PC-9 (cell line): Measurements from ENCODE around the gene PLA2G4D. TPM values are rescaled to one million over a fixed set of nuclear protein-coding genes. Genes with fewer than 3 reads are reported as not detected.

Source experiments
- BruUV-seq: library from RNA; stranded (reverse); fragments of 400-500 nt; replicated peaks from 2 replicates; lab custom pipeline; 2021; lab: Mats Ljungman, UMichigan
- CTCF ChIA-PET: fragments of 300-600 bp; sonication (Branson Sonifier 250); formaldehyde crosslinking; loops from one replicate; lab custom pipeline; 2022; ENCODE audit warnings: antibody characterized with exemption; lab: Charles Lee
- POLR2A ChIA-PET: fragments of 300-600 bp; sonication (Branson Sonifier 250); formaldehyde crosslinking; loops from one replicate; lab custom pipeline; 2022; ENCODE audit warnings: antibody characterized with exemption; ENCODE audit not compliant: unreplicated experiment; lab: Charles Lee
- DNase-seq, 2 experiments: peaks; one replicate each; pipeline versions ENCODE4 v3.0.0 to v3.0.0-alpha.2; 2015 to 2022; ENCODE audit warnings: mixed read lengths in 1 of 2
- H2AFZ ChIP-seq: fragments of 200-600 bp; sonication (generic); 2 replicates; pipeline ENCODE4 v1.8.1; 2017; ENCODE audit warnings: antibody characterized with exemption
- H3F3A ChIP-seq: fragments of 200-600 bp; sonication (generic); 2 replicates; pipeline ENCODE4 v1.8.1; 2017; ENCODE audit warnings: antibody characterized with exemption, mild to moderate bottlenecking, low read depth; ENCODE audit not compliant: insufficient read depth
- H3K27ac ChIP-seq: fragments of 200-600 bp; sonication (generic); 2 replicates; pipeline ENCODE4 v1.6.1; 2016; ENCODE audit warnings: mixed run types
- H3K27me3 ChIP-seq: fragments of 200-600 bp; sonication (generic); 2 replicates; pipeline ENCODE4 v1.6.1; 2016; ENCODE audit warnings: low read depth, mixed run types; ENCODE audit not compliant: insufficient read depth
- H3K36me3 ChIP-seq: fragments of 200-600 bp; sonication (generic); 2 replicates; pipeline ENCODE4 v1.6.1; 2016; ENCODE audit warnings: low read depth, mixed run types
- H3K4me1 ChIP-seq: fragments of 200-600 bp; sonication (generic); replicated peaks from 2 replicates; pipeline ENCODE4 v1.6.1; 2016; ENCODE audit warnings: mixed run types; ENCODE audit not compliant: insufficient read depth
- H3K4me2 ChIP-seq: fragments of 200-600 bp; sonication (generic); 2 replicates; pipeline ENCODE4 v1.6.1; 2017; ENCODE audit warnings: mixed run types
- H3K4me3 ChIP-seq: fragments of 200-600 bp; sonication (generic); 2 replicates; pipeline ENCODE4 v1.6.1; 2016; ENCODE audit warnings: mixed run types
- H3K79me2 ChIP-seq: fragments of 200-600 bp; sonication (generic); 2 replicates; pipeline ENCODE4 v1.6.1; 2017; ENCODE audit warnings: low read depth, mixed run types
- H3K9me2 ChIP-seq: fragments of 200-600 bp; sonication (generic); 2 replicates; pipeline ENCODE4 v1.8.1; 2017; ENCODE audit warnings: mild to moderate bottlenecking; ENCODE audit not compliant: insufficient read depth
- H3K9me3 ChIP-seq: fragments of 200-600 bp; sonication (generic); 2 replicates; pipeline ENCODE4 v1.8.1; 2016; ENCODE audit warnings: low read depth; ENCODE audit not compliant: insufficient read depth
- H4K20me1 ChIP-seq: fragments of 200-600 bp; sonication (generic); 2 replicates; pipeline ENCODE4 v1.8.1; 2017; ENCODE audit not compliant: insufficient read depth
- EZH2 ChIP-seq: fragments of 200-600 bp; sonication (generic); IDR thresholded peaks from 2 replicates; pipeline ENCODE4 v1.8.0; 2017; ENCODE audit warnings: antibody characterized with exemption, low read depth
- intact Hi-C: fragments of 100-400 bp; cut with micrococcal nuclease; formaldehyde crosslinking; loops from one replicate; pipeline ENCODE4 v1.10.0; 2022; ENCODE audit not compliant: unreplicated experiment
- total RNA-seq: library from RNA; stranded (reverse); gene quantifications from 2 replicates; pipeline ENCODE4 v1.2.3, GENCODE V29; 2021
- TF ChIP-seq, protein P1 (sequence below): fragments of 200-600 bp; sonication (generic); conservative IDR thresholded peaks from 2 replicates; pipeline ENCODE4 v1.6.1; 2017; ENCODE audit warnings: mixed run types, antibody characterized with exemption, mild to moderate bottlenecking, moderate library complexity

Gene PLA2G4D
- total RNA-seq, 1 experiment from 2014 or later: 0.90 TPM

DNA sequence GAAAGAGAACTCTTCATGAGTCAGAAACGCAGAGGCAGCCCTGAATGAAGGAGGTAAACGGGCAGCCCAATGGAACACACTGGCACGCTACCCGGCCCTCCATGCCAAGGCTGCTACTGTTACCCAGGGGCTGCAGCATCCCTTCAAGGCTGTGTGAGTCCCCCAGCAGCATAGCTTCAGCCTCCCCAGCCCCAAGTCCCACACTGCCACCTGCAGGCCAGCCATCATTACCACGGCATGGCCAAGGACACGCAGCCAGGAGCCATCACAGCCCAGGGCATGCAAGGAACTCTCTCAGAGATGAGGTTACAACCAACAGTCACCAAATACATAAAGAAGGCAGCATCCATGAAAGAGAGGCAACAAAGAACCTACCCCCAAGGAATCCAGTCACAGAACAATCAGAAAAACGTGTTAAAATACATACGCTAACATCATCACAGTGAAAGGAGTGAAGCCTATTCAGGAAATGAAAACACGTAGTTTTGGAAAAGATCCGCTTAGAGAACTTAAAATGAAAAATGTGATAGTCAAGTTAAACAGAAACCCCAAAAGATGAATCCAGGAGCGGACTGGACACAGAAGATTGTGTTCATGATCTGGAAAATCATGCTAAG, 39.6 kb upstream of the PLA2G4D start:
- no peak overlapping the region for H3K27ac ChIP-seq
- intact Hi-C loops: loop anchor here (1.0 to 10.0 kb wide), 6 partner anchors 52 to 1229 kb away; partner anchors contain the start of gene MAPKBP1
- TF ChIP-seq, protein P1, sequence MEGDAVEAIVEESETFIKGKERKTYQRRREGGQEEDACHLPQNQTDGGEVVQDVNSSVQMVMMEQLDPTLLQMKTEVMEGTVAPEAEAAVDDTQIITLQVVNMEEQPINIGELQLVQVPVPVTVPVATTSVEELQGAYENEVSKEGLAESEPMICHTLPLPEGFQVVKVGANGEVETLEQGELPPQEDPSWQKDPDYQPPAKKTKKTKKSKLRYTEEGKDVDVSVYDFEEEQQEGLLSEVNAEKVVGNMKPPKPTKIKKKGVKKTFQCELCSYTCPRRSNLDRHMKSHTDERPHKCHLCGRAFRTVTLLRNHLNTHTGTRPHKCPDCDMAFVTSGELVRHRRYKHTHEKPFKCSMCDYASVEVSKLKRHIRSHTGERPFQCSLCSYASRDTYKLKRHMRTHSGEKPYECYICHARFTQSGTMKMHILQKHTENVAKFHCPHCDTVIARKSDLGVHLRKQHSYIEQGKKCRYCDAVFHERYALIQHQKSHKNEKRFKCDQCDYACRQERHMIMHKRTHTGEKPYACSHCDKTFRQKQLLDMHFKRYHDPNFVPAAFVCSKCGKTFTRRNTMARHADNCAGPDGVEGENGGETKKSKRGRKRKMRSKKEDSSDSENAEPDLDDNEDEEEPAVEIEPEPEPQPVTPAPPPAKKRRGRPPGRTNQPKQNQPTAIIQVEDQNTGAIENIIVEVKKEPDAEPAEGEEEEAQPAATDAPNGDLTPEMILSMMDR: peak; percentile 75
- TF ChIP-seq EZH2: no peak
- POLR2A ChIA-PET: no interaction called here
- no peak overlapping the region for H2AFZ ChIP-seq
- H3K4me1 ChIP-seq: 0 out of 2 replicates have a peak, but pooled peaks cover 7% of the 10 kb centered on the region
- no peaks in the 10 kb centered on the region for H3K36me3 ChIP-seq
- H3K4me2 ChIP-seq: no peak overlapping the region
- no peaks in the 10 kb centered on the region for H3K27me3 ChIP-seq
- no peak overlapping the region for H3K4me3 ChIP-seq
- CTCF ChIA-PET: interaction anchor here (0.6 to 1.3 kb wide), 4 partner anchors 50 to 110 kb away, joined by 3 to 12 read pairs (median 4); no protein-coding TSS in a partner anchor
- H3F3A ChIP-seq: 0 out of 2 replicates have a peak, but pooled peaks cover 6% of the 10 kb centered on the region
- DNase-seq: peak in 1 of 2 experiments; percentile 66
- no peaks in the 10 kb centered on the region for H3K9me3 ChIP-seq
- no peaks in the 10 kb centered on the region for H3K9me2 ChIP-seq
- H4K20me1 ChIP-seq: no peaks in the 10 kb centered on the region
- no TSS peak for BruUV-seq
- no peaks in the 10 kb centered on the region for H3K79me2 ChIP-seq

DNA sequence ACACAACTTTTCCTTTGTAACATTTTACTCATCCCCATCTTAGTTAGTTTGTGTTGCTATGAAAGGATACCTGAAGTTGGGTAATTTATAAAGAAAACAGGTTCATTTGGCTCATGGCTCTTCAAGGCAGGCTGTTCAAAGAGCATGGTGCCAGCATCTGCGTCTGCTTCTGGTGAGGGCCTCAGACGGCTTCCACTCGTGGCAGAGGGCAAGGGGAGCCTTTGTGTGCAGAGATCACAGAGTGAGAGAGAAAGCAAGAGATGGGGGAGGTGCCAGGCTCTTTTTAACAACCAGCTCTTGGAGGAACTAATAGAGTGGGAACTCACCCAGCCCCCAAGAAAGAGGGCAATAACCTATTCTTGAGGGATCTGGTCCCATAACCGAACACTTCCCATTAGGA, 39.0 kb upstream of the PLA2G4D start:
- H3K9me2 ChIP-seq: no peaks in the 10 kb centered on the region
- H3K79me2 ChIP-seq: no peaks in the 10 kb centered on the region
- no TSS peak for BruUV-seq
- no peaks in the 10 kb centered on the region for H3K27me3 ChIP-seq
- no peak overlapping the region for H3K4me2 ChIP-seq
- no peak for DNase-seq
- no peaks in the 10 kb centered on the region for H3K9me3 ChIP-seq
- no peaks in the 10 kb centered on the region for H3K36me3 ChIP-seq
- CTCF ChIA-PET: interaction anchor here (0.6 to 1.3 kb wide), 3 partner anchors 49 to 109 kb away, joined by 3 to 12 read pairs (median 4); no protein-coding TSS in a partner anchor
- intact Hi-C loops: loop anchor here (5.0 to 10.0 kb wide), 4 partner anchors 51 to 1229 kb away; partner anchors contain the start of gene MAPKBP1
- no peak overlapping the region for H3K27ac ChIP-seq
- H3F3A ChIP-seq: 0 out of 2 replicates have a peak, but pooled peaks cover 6% of the 10 kb centered on the region
- no peaks in the 10 kb centered on the region for H4K20me1 ChIP-seq
- no peak overlapping the region for H2AFZ ChIP-seq
- no peak overlapping the region for H3K4me3 ChIP-seq
- TF ChIP-seq, protein P1: no peak
- TF ChIP-seq EZH2: no peak
- 0 out of 2 replicates have a peak, but pooled peaks cover 7% of the 10 kb centered on the region for H3K4me1 ChIP-seq
- POLR2A ChIA-PET: no interaction called here

DNA sequence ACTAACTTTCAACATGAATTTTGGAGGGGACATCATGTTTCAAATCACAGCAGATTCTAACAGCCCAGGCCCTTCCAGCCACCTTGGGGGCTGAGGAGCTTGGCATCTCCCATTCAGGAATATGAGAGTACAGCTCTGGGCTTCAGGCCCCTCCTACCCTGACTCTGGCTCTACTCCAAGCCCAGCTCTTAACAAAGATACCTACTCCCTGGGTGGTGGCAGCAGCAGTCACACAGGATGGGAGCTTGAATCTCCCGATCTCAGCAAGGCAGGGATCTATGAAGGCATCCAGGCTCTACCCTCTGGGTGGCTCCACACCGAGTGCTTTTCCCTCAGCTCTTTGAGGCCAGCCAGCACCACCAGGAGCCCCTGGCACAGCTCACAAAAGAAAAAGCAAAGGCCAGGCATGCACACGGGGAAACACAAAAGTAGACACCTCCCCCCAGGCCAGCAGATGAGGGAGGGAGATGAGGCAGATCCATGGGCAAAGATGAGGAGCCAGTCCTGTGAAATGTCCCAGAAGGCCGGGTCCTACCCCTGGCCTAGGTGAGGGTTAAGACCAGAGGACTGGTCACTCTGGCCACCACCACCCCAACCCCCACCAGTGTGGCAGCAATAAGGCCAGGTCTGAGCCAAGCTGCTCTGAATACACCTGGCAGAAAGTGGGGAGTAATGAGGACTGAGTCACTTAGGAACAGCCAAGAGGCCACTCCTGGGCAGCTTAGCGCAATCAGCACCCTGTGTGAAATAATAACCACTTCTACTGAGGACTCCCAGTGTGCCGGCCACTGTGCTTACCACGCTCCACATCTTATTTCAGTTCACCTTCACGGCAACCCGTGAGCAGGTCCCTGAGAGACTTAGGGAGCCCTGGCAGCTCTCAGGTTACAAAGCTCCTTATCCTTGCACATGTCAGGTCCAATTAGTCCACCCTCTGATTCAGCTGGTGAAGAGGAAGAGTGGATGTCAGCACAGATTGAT, 37.8 kb upstream of the PLA2G4D start:
- 0 out of 2 replicates have a peak, but pooled peaks cover 6% of the 10 kb centered on the region for H3F3A ChIP-seq
- 0 out of 2 replicates have a peak, but pooled peaks cover 7% of the 10 kb centered on the region for H3K4me1 ChIP-seq
- no peak overlapping the region for H3K4me3 ChIP-seq
- H3K9me3 ChIP-seq: no peaks in the 10 kb centered on the region
- 0 out of 2 replicates have a peak overlapping the region, but pooled peaks have one; percentile 4 for H3K4me2 ChIP-seq
- CTCF ChIA-PET: interaction anchor here (1.5 kb wide), 1 partner anchor 47 kb away, joined by 5 read pairs; no protein-coding TSS in a partner anchor
- no peaks in the 10 kb centered on the region for H3K36me3 ChIP-seq
- H3K27me3 ChIP-seq: no peaks in the 10 kb centered on the region
- H2AFZ ChIP-seq: no peak overlapping the region
- intact Hi-C loops: loop anchor here (5.0 to 10.0 kb wide), 4 partner anchors 50 to 1227 kb away; partner anchors contain the start of gene MAPKBP1
- no peaks in the 10 kb centered on the region for H3K9me2 ChIP-seq
- H3K27ac ChIP-seq: no peak overlapping the region
- no peaks in the 10 kb centered on the region for H4K20me1 ChIP-seq
- peak in 1 of 2 experiments; percentile 39 for DNase-seq
- POLR2A ChIA-PET: no interaction called here
- TF ChIP-seq EZH2: no peak
- TF ChIP-seq, protein P1: no peak
- H3K79me2 ChIP-seq: no peaks in the 10 kb centered on the region
- no TSS peak for BruUV-seq
